Mesenchymal stem cell (in vitro differentiated cells and primary cell): ENCODE data around the gene CDYL2.

ENCODE experiments used
- DNase-seq: peaks from one replicate; pipeline ENCODE4 v3.0.0-alpha.2; 2013
- H2AFZ ChIP-seq: one replicate; pipeline ENCODE4 v1.6.1; 2013; ENCODE audit warnings: low read depth, mild to moderate bottlenecking, control low read depth, inconsistent platforms, low read length, moderate library complexity
- H2AK5ac ChIP-seq: 2 replicates; pipeline ENCODE4 v1.6.1; 2013; ENCODE audit warnings: low read length, moderate library complexity, mild to moderate bottlenecking, inconsistent platforms; ENCODE audit not compliant: severe bottlenecking
- H2BK120ac ChIP-seq: one replicate; pipeline ENCODE4 v1.6.1; 2013; ENCODE audit warnings: low read depth, mild to moderate bottlenecking, inconsistent platforms, low read length, moderate library complexity
- H2BK12ac ChIP-seq, 2 experiments: one replicate each; pipeline ENCODE4 v1.6.1; 2013; ENCODE audit warnings: inconsistent platforms in 2 of 2, low read length in 2 of 2, mild to moderate bottlenecking in 2 of 2, moderate library complexity in 2 of 2, control low read depth in 1 of 2
- H2BK15ac ChIP-seq: one replicate; pipeline ENCODE4 v1.6.1; 2013; ENCODE audit warnings: mild to moderate bottlenecking, low read depth, inconsistent platforms; ENCODE audit not compliant: poor library complexity, severe bottlenecking
- H2BK5ac ChIP-seq: 2 replicates; pipeline ENCODE4 v1.6.1; 2013; ENCODE audit warnings: low read depth, mild to moderate bottlenecking, low read length, control low read depth, inconsistent platforms; ENCODE audit not compliant: poor library complexity, severe bottlenecking
- H3K14ac ChIP-seq, 2 experiments: one replicate each; pipeline ENCODE4 v1.6.1; 2013; ENCODE audit warnings: inconsistent platforms in 2 of 2, low read length in 2 of 2, control low read depth in 1 of 2, mild to moderate bottlenecking in 1 of 2, moderate library complexity in 1 of 2
- H3K18ac ChIP-seq, 2 experiments: one replicate each; pipeline ENCODE4 v1.6.1; 2013; ENCODE audit warnings: inconsistent platforms in 2 of 2, low read length in 2 of 2, control low read depth in 1 of 2, low read depth in 1 of 2, mild to moderate bottlenecking in 1 of 2
- H3K23ac ChIP-seq, 2 experiments: one replicate each; pipeline ENCODE4 v1.6.1; 2013; ENCODE audit warnings: inconsistent platforms in 2 of 2, low read length in 2 of 2, mild to moderate bottlenecking in 2 of 2, moderate library complexity in 2 of 2, control low read depth in 1 of 2
- H3K27ac ChIP-seq: 2 replicates; pipeline ENCODE4 v1.5.1; 2013; ENCODE audit warnings: mild to moderate bottlenecking, moderate library complexity, low read length, control low read depth, inconsistent platforms; ENCODE audit not compliant: poor library complexity, severe bottlenecking
- H3K27me3 ChIP-seq, 2 experiments: 2 replicates each; pipeline versions ENCODE4 v1.6.1 to v1.7.0; 2013; ENCODE audit warnings: low read length in 2 of 2, mild to moderate bottlenecking in 2 of 2, moderate library complexity in 2 of 2, control low read depth in 1 of 2, inconsistent platforms in 1 of 2; ENCODE audit not compliant: control insufficient read depth in 1 of 2, insufficient read depth in 1 of 2
- H3K36me3 ChIP-seq, 2 experiments: 2 replicates each; pipeline versions ENCODE4 v1.6.1 to v1.7.0; 2013; ENCODE audit warnings: low read length in 2 of 2, control low read depth in 1 of 2, inconsistent platforms in 1 of 2, low read depth in 1 of 2, mild to moderate bottlenecking in 1 of 2; ENCODE audit not compliant: insufficient read depth in 2 of 2, control insufficient read depth in 1 of 2
- H3K4ac ChIP-seq, 2 experiments: one replicate each; pipeline ENCODE4 v1.6.1; 2013; ENCODE audit warnings: inconsistent platforms in 2 of 2, low read length in 2 of 2, mild to moderate bottlenecking in 2 of 2, moderate library complexity in 2 of 2, control low read depth in 1 of 2, low read depth in 1 of 2
- H3K4me1 ChIP-seq: 2 replicates; pipeline ENCODE4 v1.6.1; 2013; ENCODE audit warnings: low read depth, low read length, control low read depth; ENCODE audit not compliant: control insufficient read depth, insufficient read depth
- H3K4me2 ChIP-seq: 2 replicates; pipeline ENCODE4 v1.6.1; 2013; ENCODE audit warnings: low read length, mild to moderate bottlenecking, inconsistent platforms; ENCODE audit not compliant: poor library complexity, severe bottlenecking
- H3K4me3 ChIP-seq, 2 experiments: 2 replicates each; pipeline versions ENCODE4 v1.5.1 to v1.7.0; 2013; ENCODE audit warnings: low read length in 2 of 2, mild to moderate bottlenecking in 2 of 2, control low read depth in 1 of 2, low read depth in 1 of 2; ENCODE audit not compliant: insufficient read depth in 1 of 2
- H3K79me1 ChIP-seq: replicated peaks from 2 replicates; pipeline ENCODE4 v1.6.1; 2013; ENCODE audit warnings: mild to moderate bottlenecking, control low read depth, low read length, inconsistent platforms; ENCODE audit not compliant: poor library complexity, severe bottlenecking
- H3K9ac ChIP-seq: 2 replicates; pipeline ENCODE4 v1.7.0; 2013; ENCODE audit warnings: mild to moderate bottlenecking, low read length, moderate library complexity
- H3K9me3 ChIP-seq: 2 replicates; pipeline ENCODE4 v1.7.0; 2013; ENCODE audit warnings: mild to moderate bottlenecking, low read length; ENCODE audit not compliant: control insufficient read depth
- H4K8ac ChIP-seq: one replicate; pipeline ENCODE4 v1.6.1; 2013; ENCODE audit warnings: inconsistent platforms, mild to moderate bottlenecking, low read length, moderate library complexity
- H4K91ac ChIP-seq: one replicate; pipeline ENCODE4 v1.6.1; 2013; ENCODE audit warnings: mild to moderate bottlenecking, low read length, inconsistent platforms
- WGBS: methylation state at CpG from one replicate; pipeline ENCODE4 v1.1.7; 2013; ENCODE audit warnings: mixed read lengths; 5-methylcytosine and 5-hydroxymethylcytosine counted together

The CDYL2 gene

DNA sequence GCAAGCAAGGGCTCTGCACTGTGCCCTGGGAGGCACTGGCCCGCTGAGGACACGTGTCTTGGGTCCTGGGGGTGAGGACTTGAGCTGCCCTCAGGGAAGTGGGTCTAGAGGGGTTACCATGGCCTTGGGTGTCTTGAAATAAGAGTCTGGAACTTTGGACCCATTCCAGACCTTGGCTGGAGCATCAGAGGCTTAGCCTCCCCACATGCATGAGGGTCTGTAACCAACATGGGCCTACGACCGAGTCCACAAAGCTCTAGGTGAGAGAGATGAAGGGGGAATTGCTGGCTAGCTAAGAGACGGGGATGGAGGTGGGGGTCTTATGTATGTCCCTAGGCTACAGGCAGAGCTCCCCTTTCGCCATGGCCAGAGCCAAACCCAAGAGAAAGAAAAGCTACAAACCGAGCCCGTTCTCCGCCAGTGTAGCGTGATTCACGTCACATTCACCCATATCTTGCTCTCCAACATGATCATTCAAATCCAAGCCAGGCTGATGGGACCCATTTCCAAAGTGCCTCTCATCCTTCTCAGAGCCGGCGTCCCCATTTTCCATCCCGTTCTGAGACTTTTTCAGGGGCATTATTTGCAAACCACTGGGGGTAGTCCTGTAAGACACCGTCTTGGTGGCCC is 120.1 kb downstream of the CDYL2 start:
- Histone ChIP-seq H2AFZ (no peak overlapping the region), H2AK5ac (no peak overlapping the region), H3K14ac (no peak overlapping the region), H2BK12ac (no peak overlapping the region), H4K8ac (no peak overlapping the region), H3K18ac (no peak overlapping the region), H3K4ac (no peak overlapping the region), H3K4me2 (no peak overlapping the region), H3K4me3 (no peak overlapping the region), H4K91ac (no peak overlapping the region), H3K27ac (no peak overlapping the region), H3K27me3 (no peaks in the 10 kb centered on the region), H3K36me3 (no peaks in the 10 kb centered on the region), H3K23ac (no peak overlapping the region), H2BK5ac (no peak overlapping the region), H3K9me3 (no peaks in the 10 kb centered on the region), H3K79me1 (no peaks in the 10 kb centered on the region), H2BK120ac (no peak overlapping the region), H2BK15ac (no peak overlapping the region), H3K4me1 (no peaks in the 10 kb centered on the region), H3K9ac (no peak overlapping the region)
- 81% methylated on average over 14 of the region's 15 CpGs for WGBS
- no peak for DNase-seq

DNA sequence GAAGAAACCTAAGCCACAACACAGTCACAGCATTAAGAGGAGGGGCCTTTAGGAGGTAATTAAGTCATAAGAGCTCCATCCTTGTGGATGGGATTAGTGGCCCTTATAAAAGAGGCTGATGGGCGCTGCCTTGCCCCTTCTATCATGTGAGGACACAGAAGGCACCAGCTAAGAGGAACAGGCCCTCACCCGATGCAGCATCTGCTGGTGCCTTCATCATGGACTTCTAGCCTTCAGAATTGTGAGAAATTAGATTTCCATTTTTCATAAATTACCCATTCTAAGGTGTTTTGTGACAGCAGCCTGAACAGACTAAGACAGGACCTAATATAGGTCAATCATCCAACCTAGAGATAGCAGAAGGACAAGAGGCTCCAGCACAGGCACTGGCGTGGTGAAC is 120.8 kb downstream of the CDYL2 start:
- H2BK120ac ChIP-seq = no peak overlapping the region
- H3K14ac ChIP-seq = no peak overlapping the region
- H3K23ac ChIP-seq = no peak overlapping the region
- WGBS = 70% methylated on average over 3 of the region's 3 CpGs
- H3K9me3 ChIP-seq = no peaks in the 10 kb centered on the region
- no peak for DNase-seq
- H3K27me3 ChIP-seq = no peaks in the 10 kb centered on the region
- no peak overlapping the region for H3K4ac ChIP-seq
- H3K36me3 ChIP-seq = no peaks in the 10 kb centered on the region
- no peak overlapping the region for H2BK5ac ChIP-seq
- no peak overlapping the region for H4K91ac ChIP-seq
- H2AK5ac ChIP-seq = no peak overlapping the region
- H3K9ac ChIP-seq = no peak overlapping the region
- H2AFZ ChIP-seq = no peak overlapping the region
- no peak overlapping the region for H3K4me3 ChIP-seq
- H3K4me1 ChIP-seq = no peaks in the 10 kb centered on the region
- no peak overlapping the region for H3K27ac ChIP-seq
- H2BK15ac ChIP-seq = no peak overlapping the region
- no peak overlapping the region for H3K4me2 ChIP-seq
- H3K18ac ChIP-seq = no peak overlapping the region
- no peak overlapping the region for H2BK12ac ChIP-seq
- no peak overlapping the region for H4K8ac ChIP-seq
- H3K79me1 ChIP-seq = no peaks in the 10 kb centered on the region

DNA sequence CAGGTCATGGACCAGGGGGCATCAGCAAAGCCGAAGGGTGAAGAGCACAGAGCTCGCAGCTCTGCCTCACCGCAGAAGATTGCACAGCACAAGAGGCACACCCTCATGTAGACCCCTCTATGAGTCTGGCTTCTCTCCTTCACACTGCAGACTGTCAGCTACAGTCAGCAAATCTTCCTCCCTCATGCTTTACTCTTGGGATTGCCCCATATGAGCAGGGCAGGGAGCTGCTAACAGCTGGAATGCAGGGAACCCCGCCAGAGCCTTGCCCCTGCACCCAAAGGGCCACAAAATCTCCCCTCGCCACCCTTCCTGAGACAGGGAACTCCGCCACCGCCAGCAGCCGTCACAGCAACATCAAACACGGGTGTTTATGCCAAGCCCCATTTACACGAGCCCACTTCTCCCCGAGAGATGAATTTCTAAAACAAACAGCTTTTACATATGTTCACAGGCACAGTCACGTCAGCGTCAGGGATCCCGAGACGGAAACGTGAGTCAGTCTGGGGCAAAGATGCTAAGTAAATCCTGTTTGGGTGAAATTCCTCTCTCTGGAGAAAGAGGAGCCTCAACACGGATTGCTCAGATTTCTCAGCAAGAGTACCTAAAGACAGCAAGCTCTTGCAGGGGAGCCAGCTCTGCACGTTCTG is 121.9 kb downstream of the CDYL2 start:
- 76% methylated on average over 17 of the region's 18 CpGs for WGBS
- no peak overlapping the region for H2BK12ac ChIP-seq
- H3K36me3 ChIP-seq = no peaks in the 10 kb centered on the region
- H3K9ac ChIP-seq = no peak overlapping the region
- H3K4ac ChIP-seq = no peak overlapping the region
- H3K23ac ChIP-seq = no peak overlapping the region
- H2AFZ ChIP-seq = no peak overlapping the region
- H3K4me2 ChIP-seq = no peak overlapping the region
- H3K9me3 ChIP-seq = no peaks in the 10 kb centered on the region
- no peaks in the 10 kb centered on the region for H3K79me1 ChIP-seq
- no peak overlapping the region for H3K14ac ChIP-seq
- no peaks in the 10 kb centered on the region for H3K4me1 ChIP-seq
- H4K8ac ChIP-seq = no peak overlapping the region
- no peak overlapping the region for H4K91ac ChIP-seq
- no peaks in the 10 kb centered on the region for H3K27me3 ChIP-seq
- no peak overlapping the region for H3K27ac ChIP-seq
- no peak overlapping the region for H2BK120ac ChIP-seq
- no peak overlapping the region for H3K18ac ChIP-seq
- DNase-seq = no peak
- no peak overlapping the region for H2AK5ac ChIP-seq
- H2BK5ac ChIP-seq = no peak overlapping the region
- H3K4me3 ChIP-seq = no peak overlapping the region
- H2BK15ac ChIP-seq = no peak overlapping the region

DNA sequence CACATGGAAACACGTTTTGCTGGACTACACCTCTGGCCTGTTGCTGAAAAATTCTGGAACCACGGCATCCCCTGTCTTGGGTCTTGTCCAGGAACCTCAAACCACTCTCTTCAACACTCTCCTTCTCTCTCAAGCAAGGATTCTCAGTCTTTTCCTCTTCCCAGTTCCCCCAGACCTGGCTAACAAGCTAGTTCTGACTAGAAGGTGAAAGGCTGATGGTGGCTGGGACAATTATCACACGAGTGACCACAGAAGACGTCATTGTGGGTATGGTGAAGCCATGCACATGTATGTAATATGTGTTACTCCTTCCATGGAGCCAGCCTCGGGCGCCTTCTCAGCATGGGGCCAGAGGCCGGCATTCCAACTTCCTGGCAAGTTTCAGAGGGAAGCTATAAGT is 123.0 kb downstream of the CDYL2 start:
- no peak overlapping the region for H2BK12ac ChIP-seq
- H2BK15ac ChIP-seq = no peak overlapping the region
- H3K27me3 ChIP-seq = no peaks in the 10 kb centered on the region
- no peak overlapping the region for H4K91ac ChIP-seq
- H3K4me3 ChIP-seq = no peak overlapping the region
- DNase-seq = no peak
- no peaks in the 10 kb centered on the region for H3K4me1 ChIP-seq
- no peak overlapping the region for H4K8ac ChIP-seq
- H3K23ac ChIP-seq = no peak overlapping the region
- no peaks in the 10 kb centered on the region for H3K79me1 ChIP-seq
- no peak overlapping the region for H3K14ac ChIP-seq
- no peak overlapping the region for H2BK5ac ChIP-seq
- H3K4me2 ChIP-seq = no peak overlapping the region
- H3K4ac ChIP-seq = no peak overlapping the region
- WGBS = 36% methylated on average over 4 of the region's 7 CpGs
- H3K18ac ChIP-seq = no peak overlapping the region
- H3K27ac ChIP-seq = no peak overlapping the region
- H2AFZ ChIP-seq = no peak overlapping the region
- H3K9ac ChIP-seq = no peak overlapping the region
- H2AK5ac ChIP-seq = no peak overlapping the region
- no peaks in the 10 kb centered on the region for H3K36me3 ChIP-seq
- no peak overlapping the region for H2BK120ac ChIP-seq
- H3K9me3 ChIP-seq = no peaks in the 10 kb centered on the region
